Measurements from ENCODE around the gene COBLL1.
A peak's percentile ranks its signal among the peaks of the same experiment; 100 is the strongest.

Gene COBLL1

DNA sequence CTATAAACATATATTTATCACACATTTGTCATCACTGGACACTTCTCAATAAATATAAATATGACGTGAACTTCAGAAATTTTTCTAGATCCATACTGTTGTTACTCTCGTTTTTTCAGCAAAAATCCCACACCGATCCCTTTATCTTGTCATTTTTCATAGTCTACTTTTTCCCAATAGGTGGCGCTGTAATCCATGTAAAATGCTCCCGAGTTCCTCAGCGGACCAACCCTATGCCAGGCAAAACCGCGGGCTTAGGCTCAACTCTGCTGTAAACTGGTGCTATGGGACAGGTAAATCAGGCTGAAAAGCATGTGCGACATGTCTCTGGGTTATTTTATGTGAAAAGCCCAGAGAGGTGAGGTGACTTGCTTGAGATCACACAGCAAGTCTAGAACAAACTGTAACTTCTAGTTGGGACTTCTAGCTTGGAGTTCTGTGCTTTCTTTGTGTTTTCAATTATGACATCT is 104.0 kb downstream of the COBLL1 start (continued):
- TF ChIP-seq, protein P1, sequence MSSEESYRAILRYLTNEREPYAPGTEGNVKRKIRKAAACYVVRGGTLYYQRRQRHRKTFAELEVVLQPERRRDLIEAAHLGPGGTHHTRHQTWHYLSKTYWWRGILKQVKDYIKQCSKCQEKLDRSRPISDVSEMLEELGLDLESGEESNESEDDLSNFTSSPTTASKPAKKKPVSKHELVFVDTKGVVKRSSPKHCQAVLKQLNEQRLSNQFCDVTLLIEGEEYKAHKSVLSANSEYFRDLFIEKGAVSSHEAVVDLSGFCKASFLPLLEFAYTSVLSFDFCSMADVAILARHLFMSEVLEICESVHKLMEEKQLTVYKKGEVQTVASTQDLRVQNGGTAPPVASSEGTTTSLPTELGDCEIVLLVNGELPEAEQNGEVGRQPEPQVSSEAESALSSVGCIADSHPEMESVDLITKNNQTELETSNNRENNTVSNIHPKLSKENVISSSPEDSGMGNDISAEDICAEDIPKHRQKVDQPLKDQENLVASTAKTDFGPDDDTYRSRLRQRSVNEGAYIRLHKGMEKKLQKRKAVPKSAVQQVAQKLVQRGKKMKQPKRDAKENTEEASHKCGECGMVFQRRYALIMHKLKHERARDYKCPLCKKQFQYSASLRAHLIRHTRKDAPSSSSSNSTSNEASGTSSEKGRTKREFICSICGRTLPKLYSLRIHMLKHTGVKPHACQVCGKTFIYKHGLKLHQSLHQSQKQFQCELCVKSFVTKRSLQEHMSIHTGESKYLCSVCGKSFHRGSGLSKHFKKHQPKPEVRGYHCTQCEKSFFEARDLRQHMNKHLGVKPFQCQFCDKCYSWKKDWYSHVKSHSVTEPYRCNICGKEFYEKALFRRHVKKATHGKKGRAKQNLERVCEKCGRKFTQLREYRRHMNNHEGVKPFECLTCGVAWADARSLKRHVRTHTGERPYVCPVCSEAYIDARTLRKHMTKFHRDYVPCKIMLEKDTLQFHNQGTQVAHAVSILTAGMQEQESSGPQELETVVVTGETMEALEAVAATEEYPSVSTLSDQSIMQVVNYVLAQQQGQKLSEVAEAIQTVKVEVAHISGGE (tag by site-specific recombination; conservative IDR thresholded peaks at IDR 0.05; ENCODE audit: low read depth), result no peak
- no peak for TF ChIP-seq ZNF133 (tag by site-specific recombination; IDR thresholded peaks at IDR 0.05)
- TF ChIP-seq BCL11A (tag by site-specific recombination; IDR thresholded peaks at IDR 0.05; ENCODE audit: low read depth), result no peak
- no peak for TF ChIP-seq ZNF16 (tag by site-specific recombination; IDR thresholded peaks at IDR 0.05; ENCODE audit: low read depth)
- TF ChIP-seq ZNF223 (tag by site-specific recombination; IDR thresholded peaks at IDR 0.05), result no peak
- TF ChIP-seq ZNF138 (tag by site-specific recombination; IDR thresholded peaks at IDR 0.05; ENCODE audit: borderline replicate concordance), result no peak
- no peak for TF ChIP-seq ZNF571 (tag by site-specific recombination; IDR thresholded peaks at IDR 0.05)
- no peak for TF ChIP-seq ZNF169 (tag by site-specific recombination; IDR thresholded peaks at IDR 0.05)
- no peak for TF ChIP-seq MZF1 (tag by site-specific recombination; IDR thresholded peaks at IDR 0.05; ENCODE audit: borderline replicate concordance)
- no peak for TF ChIP-seq ZNF184 (tag by site-specific recombination; IDR thresholded peaks at IDR 0.05)
- TF ChIP-seq PBX3 (CRISPR knock-in tag; IDR thresholded peaks at IDR 0.05), result no peak
- TF ChIP-seq, protein P2, sequence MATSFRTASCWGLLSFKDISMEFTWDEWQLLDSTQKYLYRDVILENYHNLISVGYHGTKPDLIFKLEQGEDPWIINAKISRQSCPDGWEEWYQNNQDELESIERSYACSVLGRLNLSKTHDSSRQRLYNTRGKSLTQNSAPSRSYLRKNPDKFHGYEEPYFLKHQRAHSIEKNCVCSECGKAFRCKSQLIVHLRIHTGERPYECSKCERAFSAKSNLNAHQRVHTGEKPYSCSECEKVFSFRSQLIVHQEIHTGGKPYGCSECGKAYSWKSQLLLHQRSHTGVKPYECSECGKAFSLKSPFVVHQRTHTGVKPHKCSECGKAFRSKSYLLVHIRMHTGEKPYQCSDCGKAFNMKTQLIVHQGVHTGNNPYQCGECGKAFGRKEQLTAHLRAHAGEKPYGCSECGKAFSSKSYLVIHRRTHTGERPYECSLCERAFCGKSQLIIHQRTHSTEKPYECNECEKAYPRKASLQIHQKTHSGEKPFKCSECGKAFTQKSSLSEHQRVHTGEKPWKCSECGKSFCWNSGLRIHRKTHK (tag by site-specific recombination; IDR thresholded peaks at IDR 0.05), result no peak
- TF ChIP-seq ZFP69B (tag by site-specific recombination; IDR thresholded peaks at IDR 0.05), result no peak
- TF ChIP-seq ZNF18 (tag by site-specific recombination; IDR thresholded peaks at IDR 0.05), result no peak
- 0 out of 2 replicates have a peak, but pooled peaks have one; percentile 33 for TF ChIP-seq ZNF76 (tag by site-specific recombination; IDR thresholded peaks at IDR 0.05; ENCODE audit: borderline replicate concordance, low read depth)
- peak; percentile 52; the same call in 1 of the 2 replicates for TF ChIP-seq CTCF (tag by site-specific recombination; IDR thresholded peaks at IDR 0.05)
- no peak for TF ChIP-seq ZNF175 (tag by site-specific recombination; IDR thresholded peaks at IDR 0.05)
- no peak for TF ChIP-seq GLI2 (tag by site-specific recombination; IDR thresholded peaks at IDR 0.05; ENCODE audit: borderline replicate concordance, low read depth)
- no peak for TF ChIP-seq ZNF510 (tag by site-specific recombination; IDR thresholded peaks at IDR 0.05; ENCODE audit: insufficient replicate concordance)
- peak; percentile 56 for TF ChIP-seq ZBTB8A (tag by site-specific recombination; IDR thresholded peaks at IDR 0.05)
- TF ChIP-seq GLIS2 (tag by site-specific recombination; IDR thresholded peaks at IDR 0.05), result no peak
- 0 out of 2 replicates have a peak, but pooled peaks have one; percentile 7 for TF ChIP-seq ZNF146 (tag by site-specific recombination; IDR thresholded peaks at IDR 0.05)
- TF ChIP-seq ZNF585B (tag by site-specific recombination; IDR thresholded peaks at IDR 0.05), result no peak
- no peak for TF ChIP-seq ZNF701 (tag by site-specific recombination; IDR thresholded peaks at IDR 0.05)
- TF ChIP-seq BCL11B (tag by site-specific recombination; IDR thresholded peaks at IDR 0.05; ENCODE audit: low read depth), result no peak
- TF ChIP-seq ZNF548 (tag by site-specific recombination; IDR thresholded peaks at IDR 0.05), result no peak
- TF ChIP-seq, protein P3, sequence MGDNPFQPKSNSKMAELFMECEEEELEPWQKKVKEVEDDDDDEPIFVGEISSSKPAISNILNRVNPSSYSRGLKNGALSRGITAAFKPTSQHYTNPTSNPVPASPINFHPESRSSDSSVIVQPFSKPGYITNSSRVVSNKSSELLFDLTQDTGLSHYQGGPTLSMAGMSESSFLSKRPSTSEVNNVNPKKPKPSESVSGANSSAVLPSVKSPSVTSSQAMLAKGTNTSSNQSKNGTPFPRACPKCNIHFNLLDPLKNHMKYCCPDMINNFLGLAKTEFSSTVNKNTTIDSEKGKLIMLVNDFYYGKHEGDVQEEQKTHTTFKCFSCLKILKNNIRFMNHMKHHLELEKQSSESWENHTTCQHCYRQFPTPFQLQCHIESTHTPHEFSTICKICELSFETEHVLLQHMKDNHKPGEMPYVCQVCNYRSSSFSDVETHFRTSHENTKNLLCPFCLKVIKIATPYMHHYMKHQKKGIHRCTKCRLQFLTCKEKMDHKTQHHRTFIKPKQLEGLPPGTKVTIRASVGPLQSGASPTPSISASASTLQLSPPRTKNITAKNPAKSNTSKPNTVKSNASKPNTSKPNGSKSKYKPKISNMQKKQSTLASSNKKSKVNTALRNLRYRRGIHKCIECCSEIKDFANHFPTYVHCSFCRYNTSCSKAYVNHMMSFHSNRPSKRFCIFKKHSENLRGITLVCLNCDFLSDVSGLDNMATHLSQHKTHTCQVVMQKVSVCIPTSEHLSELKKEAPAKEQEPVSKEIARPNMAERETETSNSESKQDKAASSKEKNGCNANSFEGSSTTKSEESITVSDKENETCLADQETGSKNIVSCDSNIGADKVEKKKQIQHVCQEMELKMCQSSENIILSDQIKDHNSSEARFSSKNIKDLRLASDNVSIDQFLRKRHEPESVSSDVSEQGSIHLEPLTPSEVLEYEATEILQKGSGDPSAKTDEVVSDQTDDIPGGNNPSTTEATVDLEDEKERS (tag by site-specific recombination; IDR thresholded peaks at IDR 0.05), result no peak
- TF ChIP-seq ZNF629 (tag by site-specific recombination; IDR thresholded peaks at IDR 0.05), result no peak
- no peak for TF ChIP-seq ZNF140 (tag by site-specific recombination; IDR thresholded peaks at IDR 0.05)

All from HEK293 (cell line).